Calu3 (cell line): ENCODE measurements around the gene NELL1. TPM values are rescaled to one million over a fixed set of nuclear protein-coding genes. Genes with fewer than 3 reads are reported as not detected.

Experiments
- BruUV-seq: library from RNA; stranded (reverse); fragments of 400-500 nt; replicated peaks from 2 replicates; lab custom pipeline; 2021; lab: Mats Ljungman, UMichigan
- CTCF ChIA-PET: fragments of 300-600 bp; sonication (Branson Sonifier 250); formaldehyde crosslinking; loops from one replicate; lab custom pipeline; 2022; ENCODE audit warnings: antibody characterized with exemption; lab: Charles Lee
- DNase-seq: peaks from one replicate; pipeline ENCODE4 v3.0.0; 2022
- H3K27ac Mint-ChIP-seq: one replicate; pipeline ENCODE4 v1.8.0; 2022; ENCODE audit warnings: mixed read lengths; ENCODE audit not compliant: unreplicated experiment
- H3K27me3 Mint-ChIP-seq: one replicate; pipeline ENCODE4 v1.8.0; 2022; ENCODE audit warnings: mixed read lengths; ENCODE audit not compliant: unreplicated experiment
- H3K36me3 Mint-ChIP-seq: one replicate; pipeline ENCODE4 v1.8.0; 2022; ENCODE audit warnings: mild to moderate bottlenecking, moderate library complexity, mixed read lengths; ENCODE audit not compliant: insufficient read depth, unreplicated experiment
- H3K4me1 Mint-ChIP-seq: one replicate; pipeline ENCODE4 v1.8.0; 2022; ENCODE audit warnings: mild to moderate bottlenecking, low read depth, mixed read lengths; ENCODE audit not compliant: unreplicated experiment
- H3K4me3 Mint-ChIP-seq: one replicate; pipeline ENCODE4 v1.8.0; 2022; ENCODE audit warnings: mild to moderate bottlenecking, low read depth, moderate library complexity, mixed read lengths; ENCODE audit not compliant: unreplicated experiment
- H3K9me3 Mint-ChIP-seq: one replicate; pipeline ENCODE4 v1.8.0; 2022; ENCODE audit warnings: low read depth, mixed read lengths; ENCODE audit not compliant: unreplicated experiment
- CTCF ChIP-seq: fragments of 200-600 bp; IDR thresholded peaks from one replicate; pipeline ENCODE4 v1.8.0; 2022; ENCODE audit warnings: antibody characterized with exemption; ENCODE audit not compliant: unreplicated experiment
- intact Hi-C: fragments of 100-400 bp; cut with micrococcal nuclease; formaldehyde crosslinking; loops from one replicate; pipeline ENCODE4 v1.10.0; 2022; ENCODE audit not compliant: unreplicated experiment
- total RNA-seq: library from RNA; stranded (reverse); gene quantifications from 2 replicates; pipeline ENCODE4 v1.2.3, GENCODE V29; 2022

NELL1 gene
- total RNA-seq, 1 experiment from 2014 or later, result not detected

- BruUV-seq, result no TSS peak
- DNase-seq, result no peak
Observed at GRCh38 chr11:20782775-20783174, 113.4 kb downstream of the NELL1 start.

GRCh38 chr11:20783220-20783619 lies 113.8 kb downstream of the NELL1 start:
- Mint-ChIP-seq H3K36me3 (no peaks in the 10 kb centered on the region), H3K27me3 (no peaks in the 10 kb centered on the region), H3K9me3 (peaks cover 19% of the 10 kb centered on the region), H3K4me3 (no peak overlapping the region), H3K27ac (no peak overlapping the region), H3K4me1 (no peaks in the 10 kb centered on the region)
- no peak for TF ChIP-seq CTCF
- intact Hi-C loops, result no loop called here
- no TSS peak for BruUV-seq
- DNase-seq, result no peak
- CTCF ChIA-PET, result no interaction called here

More at GRCh38 chr11:20782775-20783174, 113.4 kb downstream of the NELL1 start:
- H3K4me3 Mint-ChIP-seq, result no peak overlapping the region
- no peak overlapping the region for H3K27ac Mint-ChIP-seq
- peaks cover 23% of the 10 kb centered on the region for H3K9me3 Mint-ChIP-seq
- H3K4me1 Mint-ChIP-seq, result no peaks in the 10 kb centered on the region
- no peaks in the 10 kb centered on the region for H3K27me3 Mint-ChIP-seq
- TF ChIP-seq CTCF, result no peak
- CTCF ChIA-PET, result no interaction called here
- intact Hi-C loops, result no loop called here
- H3K36me3 Mint-ChIP-seq, result no peaks in the 10 kb centered on the region

GRCh38 chr11:20790622-20791021 lies 121.2 kb downstream of the NELL1 start:
- H3K9me3 Mint-ChIP-seq, result peaks cover 12% of the 10 kb centered on the region
- CTCF ChIA-PET, result no interaction called here
- no peaks in the 10 kb centered on the region for H3K36me3 Mint-ChIP-seq
- BruUV-seq, result no TSS peak
- no peaks in the 10 kb centered on the region for H3K4me1 Mint-ChIP-seq
- intact Hi-C loops, result no loop called here
- DNase-seq, result no peak
- H3K27me3 Mint-ChIP-seq, result no peaks in the 10 kb centered on the region
- no peak for TF ChIP-seq CTCF
- H3K4me3 Mint-ChIP-seq, result no peak overlapping the region
- no peak overlapping the region for H3K27ac Mint-ChIP-seq

GRCh38 chr11:20795005-20795404 lies 125.6 kb downstream of the NELL1 start:
- intact Hi-C loops, result no loop called here

More at GRCh38 chr11:20795005-20795404, 125.6 kb downstream of the NELL1 start:
- Mint-ChIP-seq H3K9me3 (peaks cover 22% of the 10 kb centered on the region), H3K27ac (no peak overlapping the region), H3K4me1 (no peaks in the 10 kb centered on the region), H3K36me3 (no peaks in the 10 kb centered on the region), H3K4me3 (no peak overlapping the region), H3K27me3 (no peaks in the 10 kb centered on the region)
- TF ChIP-seq CTCF, result no peak
- DNase-seq, result no peak
- CTCF ChIA-PET, result no interaction called here
- no TSS peak for BruUV-seq
